Activated CD8-positive, alpha-beta T cell treated with anti-CD3 and anti-CD28 coated beads, Interleukin-2, amount 10 ng/mL, durations not matched to agents 7 days and 5 days (primary cell): ENCODE data around the gene SARS2. TPM values are rescaled to one million over a fixed set of nuclear protein-coding genes. Genes with fewer than 3 reads are reported as not detected.

Source experiments
- ATAC-seq: fragments of 150-1000 bp; cut with Tn5 transposase; one replicate; pipeline ENCODE4 v1.10.0; 2021; ENCODE audit warnings: moderate library complexity
- CTCF ChIA-PET: fragments of 350-600 bp; sonication (Branson Sonifier 250); formaldehyde crosslinking; loops from one replicate; lab custom pipeline; 2021; ENCODE audit warnings: antibody characterized with exemption; lab: Charles Lee
- POLR2A ChIA-PET: fragments of 350-600 bp; sonication (Branson Sonifier 250); formaldehyde crosslinking; loops from one replicate; lab custom pipeline; 2021; ENCODE audit warnings: antibody characterized with exemption; lab: Charles Lee
- DNase-seq: peaks from one replicate; pipeline ENCODE4 v3.0.0-alpha.2; 2020
- H3K27ac Mint-ChIP-seq: one replicate; pipeline ENCODE4 v1.8.0; 2021; ENCODE audit warnings: mild to moderate bottlenecking, mixed read lengths
- H3K27me3 Mint-ChIP-seq: one replicate; pipeline ENCODE4 v1.8.0; 2021; ENCODE audit warnings: low read depth, mixed read lengths
- H3K36me3 Mint-ChIP-seq: one replicate; pipeline ENCODE4 v1.8.0; 2021; ENCODE audit warnings: low read depth, mixed read lengths
- H3K4me1 Mint-ChIP-seq: one replicate; pipeline ENCODE4 v1.8.0; 2021; ENCODE audit warnings: low read depth, mixed read lengths
- H3K4me3 Mint-ChIP-seq: one replicate; pipeline ENCODE4 v1.8.0; 2021; ENCODE audit warnings: mild to moderate bottlenecking, mixed read lengths
- H3K9me3 Mint-ChIP-seq: one replicate; pipeline ENCODE4 v1.8.0; 2022; ENCODE audit warnings: mixed read lengths; ENCODE audit not compliant: insufficient read depth
- total RNA-seq, 2 experiments: library from RNA; stranded (reverse); gene quantifications; one replicate each; pipeline ENCODE4 v1.2.3, GENCODE V29; 2021

SARS2 gene
- total RNA-seq, 2 experiments from 2014 or later, result 36.2 to 36.6 TPM

DNA sequence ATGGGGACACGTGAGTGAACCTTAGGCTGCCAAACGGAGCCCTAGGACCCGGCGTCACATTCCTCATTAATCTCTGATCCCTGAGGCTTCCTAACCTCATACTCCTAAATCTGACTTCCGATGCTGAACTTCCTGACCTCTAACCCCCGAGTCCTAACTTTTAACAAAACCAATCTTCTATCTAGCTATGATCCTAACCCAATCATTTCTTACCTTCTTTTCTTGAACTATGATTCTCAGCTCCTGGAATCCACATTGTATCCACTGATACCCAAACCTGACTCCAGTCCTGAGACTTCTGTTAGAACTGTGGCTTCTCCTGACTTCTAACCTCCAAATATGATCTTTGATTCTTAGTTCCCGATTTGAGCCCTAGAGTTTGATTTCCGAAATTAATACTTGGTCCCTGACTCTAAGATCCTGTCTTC, 30.3 kb downstream of the SARS2 start:
- Mint-ChIP-seq H3K4me1 (peaks cover 36% of the 10 kb centered on the region), H3K9me3 (no peaks in the 10 kb centered on the region), H3K27me3 (no peaks in the 10 kb centered on the region), H3K27ac (peak overlapping the region; percentile 95), H3K36me3 (peaks cover 21% of the 10 kb centered on the region), H3K4me3 (peak overlapping the region; percentile 91)
- ChIA-PET CTCF (interaction anchor here (0.9 to 4.0 kb wide), 12 partner anchors 9 to 498 kb away, joined by 3 to 49 read pairs (median 5); partner anchors contain the start of genes EIF3K, FAM98C, MRPS12 and RINL), POLR2A (interaction anchor here (0.7 to 2.4 kb wide), 9 partner anchors 9 to 253 kb away, joined by 3 to 17 read pairs (median 4); partner anchors contain the start of genes ACTN4, MRPS12, RINL and SARS2)
- ATAC-seq (no peak), DNase-seq (no peak)

GRCh38 chr19:38899447-38900201, 30.9 kb downstream of the SARS2 start, which contains the start of the genes NFKBIB and SIRT2:
NFKBIB (plus strand) TSS chr19:38899969; CDS start chr19:38900033, 64 bp downstream.
SIRT2 (minus strand) TSS chr19:38899618; CDS start chr19:38899521, 97 bp downstream.
- CTCF ChIA-PET, result interaction anchor here (1.0 to 4.0 kb wide), 10 partner anchors 10 to 281 kb away, joined by 3 to 49 read pairs (median 5); partner anchors contain the start of genes EIF3K, MRPS12, RINL and SARS2
- Mint-ChIP-seq H3K4me1 (peaks cover 37% of the 10 kb centered on the region), H3K36me3 (peaks cover 17% of the 10 kb centered on the region), H3K9me3 (no peaks in the 10 kb centered on the region), H3K4me3 (peak within 1 kb of the TSS; percentile 91), H3K27ac (peak within 1 kb of the TSS; percentile 95), H3K27me3 (no peaks in the 10 kb centered on the region)
- POLR2A ChIA-PET, result interaction anchor here (0.8 to 2.4 kb wide), 8 partner anchors 10 to 252 kb away, joined by 3 to 17 read pairs (median 4); partner anchors contain the start of genes ACTN4, MRPS12, RINL and SARS2
- DNase-seq (peak; percentile 100), ATAC-seq (peak; percentile 93)

DNA sequence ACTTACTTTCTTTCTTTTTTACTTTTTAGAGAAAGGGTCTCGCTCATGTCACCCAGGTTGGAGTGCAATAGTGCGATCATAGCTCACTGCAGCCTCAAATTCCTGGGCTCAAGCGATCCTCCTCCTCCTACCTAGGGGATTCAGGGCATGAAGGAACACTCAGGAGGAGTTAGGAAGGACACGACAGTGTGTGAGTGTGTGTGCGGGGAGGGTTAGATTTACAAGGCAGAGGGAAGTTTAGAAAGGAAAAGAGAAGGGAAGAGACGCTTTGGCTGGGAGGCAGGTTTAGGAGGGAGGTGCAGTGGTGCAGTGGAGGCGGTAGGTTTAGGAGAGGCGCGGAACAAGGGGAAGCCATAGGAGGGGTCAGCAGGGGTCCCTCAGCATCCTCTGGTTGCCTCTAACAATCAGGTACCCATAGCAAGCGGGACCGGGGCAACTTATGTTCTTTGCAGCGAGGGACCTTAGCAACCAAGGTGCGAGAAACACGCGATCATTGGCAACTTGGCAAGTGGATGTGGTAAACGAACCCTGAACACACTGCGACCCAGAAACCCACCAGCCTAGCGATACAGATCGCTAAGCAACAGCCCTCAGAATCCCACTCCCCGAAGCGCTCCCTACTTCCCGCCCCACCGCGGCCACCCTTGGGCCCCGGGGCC, 31.6 kb downstream of the SARS2 start:
- ATAC-seq (no peak), DNase-seq (peak; percentile 68)
- peaks cover 11% of the 10 kb centered on the region for H3K36me3 Mint-ChIP-seq
- peak overlapping the region; percentile 91 for H3K4me3 Mint-ChIP-seq
- H3K9me3 Mint-ChIP-seq, result no peaks in the 10 kb centered on the region
- peak overlapping the region; percentile 95 for H3K27ac Mint-ChIP-seq
- peaks cover 30% of the 10 kb centered on the region for H3K4me1 Mint-ChIP-seq
- CTCF ChIA-PET, result interaction anchor here (2.6 kb wide), 1 partner anchor 12 kb away, joined by 7 read pairs; no protein-coding TSS in a partner anchor
- POLR2A ChIA-PET, result interaction anchor here (0.6 to 1.2 kb wide), 2 partner anchors 21 to 22 kb away, joined by 3 to 5 read pairs; partner anchors contain the start of gene RINL
- H3K27me3 Mint-ChIP-seq, result no peaks in the 10 kb centered on the region

- ATAC-seq, result no peak
- Mint-ChIP-seq H3K27me3 (no peaks in the 10 kb centered on the region), H3K27ac (no peak overlapping the region), H3K9me3 (no peaks in the 10 kb centered on the region), H3K4me1 (peaks cover 15% of the 10 kb centered on the region), H3K4me3 (no peak overlapping the region), H3K36me3 (no peaks in the 10 kb centered on the region)
- DNase-seq, result no peak
- ChIA-PET POLR2A (interaction anchor here (0.6 kb wide), 1 partner anchor 495 kb away, joined by 5 read pairs; no protein-coding TSS in a partner anchor), CTCF (interaction anchor here (0.9 to 2.7 kb wide), 3 partner anchors 8 to 492 kb away, joined by 3 to 7 read pairs (median 7); partner anchors contain the start of genes FAM98C, MRPS12 and SARS2)
Measured at GRCh38 chr19:38894968-38895367, 35.6 kb downstream of the SARS2 start.

DNA sequence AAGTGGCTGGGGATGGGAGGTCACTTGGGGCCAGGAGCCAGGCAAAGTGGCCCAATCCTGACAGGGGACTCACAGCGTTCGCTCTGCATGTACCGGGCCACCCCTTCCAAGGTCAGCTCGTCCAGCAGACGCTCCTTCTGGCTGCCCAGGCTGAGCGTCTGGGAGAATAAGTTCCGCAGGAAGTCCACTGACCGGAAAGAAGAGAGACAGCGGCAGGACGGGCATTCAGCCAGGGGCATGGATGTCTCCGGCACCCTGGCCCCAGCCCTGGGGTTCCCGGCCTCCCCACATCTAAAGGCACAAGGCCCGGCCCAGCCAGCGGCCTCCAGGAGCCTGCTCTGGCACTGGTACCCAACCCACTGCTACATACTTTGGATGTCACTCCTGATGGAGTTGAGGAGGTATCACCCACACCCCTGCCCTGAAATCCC, 37.2 kb downstream of the SARS2 start:
- H3K27ac Mint-ChIP-seq, result no peak overlapping the region
- no peaks in the 10 kb centered on the region for H3K27me3 Mint-ChIP-seq
- ATAC-seq (no peak), DNase-seq (no peak)
- H3K4me3 Mint-ChIP-seq, result no peak overlapping the region
- H3K9me3 Mint-ChIP-seq, result no peaks in the 10 kb centered on the region
- POLR2A ChIA-PET, result interaction anchor here (1.0 kb wide), 1 partner anchor 61 kb away, joined by 4 read pairs; the partner anchor contains the start of gene ECH1
- H3K4me1 Mint-ChIP-seq, result peaks cover 8% of the 10 kb centered on the region
- CTCF ChIA-PET, result interaction anchor here (0.8 to 2.7 kb wide), 3 partner anchors 34 to 491 kb away, joined by 3 to 7 read pairs (median 3); partner anchors contain the start of genes FAM98C, MRPS12 and SARS2
- peaks cover 11% of the 10 kb centered on the region for H3K36me3 Mint-ChIP-seq

DNA sequence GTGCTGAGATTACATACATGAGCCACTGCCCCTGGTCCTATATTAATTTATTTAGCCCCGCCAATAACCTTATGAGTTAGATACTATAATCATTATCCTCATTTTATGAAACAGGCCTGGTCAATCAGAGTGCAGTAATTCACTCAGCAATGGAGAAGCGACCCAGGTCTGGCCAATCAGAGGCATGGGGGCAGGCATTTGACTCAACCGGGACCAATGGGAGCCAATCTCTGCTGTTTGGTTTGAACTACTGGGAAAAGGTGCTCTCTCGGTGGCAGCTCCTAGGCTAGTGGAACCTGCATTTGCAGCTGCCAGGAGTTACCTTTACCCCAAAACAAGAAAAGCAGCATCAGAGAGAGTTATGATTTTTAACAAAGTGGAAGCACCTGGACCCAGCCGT, 37.7 kb downstream of the SARS2 start:
- no peak overlapping the region for H3K27ac Mint-ChIP-seq
- DNase-seq, result no peak
- no peak overlapping the region for H3K4me3 Mint-ChIP-seq
- peaks cover 13% of the 10 kb centered on the region for H3K36me3 Mint-ChIP-seq
- H3K27me3 Mint-ChIP-seq, result no peaks in the 10 kb centered on the region
- no peaks in the 10 kb centered on the region for H3K9me3 Mint-ChIP-seq
- ChIA-PET CTCF (interaction anchor here (1.2 to 3.9 kb wide), 3 partner anchors 14 to 38 kb away, joined by 3 to 12 read pairs (median 7); partner anchors contain the start of genes MRPS12, RINL and SARS2), POLR2A (interaction anchor here (1.0 kb wide), 1 partner anchor 61 kb away, joined by 4 read pairs; the partner anchor contains the start of gene ECH1)
- peaks cover 4% of the 10 kb centered on the region for H3K4me1 Mint-ChIP-seq
- no peak for ATAC-seq

DNA sequence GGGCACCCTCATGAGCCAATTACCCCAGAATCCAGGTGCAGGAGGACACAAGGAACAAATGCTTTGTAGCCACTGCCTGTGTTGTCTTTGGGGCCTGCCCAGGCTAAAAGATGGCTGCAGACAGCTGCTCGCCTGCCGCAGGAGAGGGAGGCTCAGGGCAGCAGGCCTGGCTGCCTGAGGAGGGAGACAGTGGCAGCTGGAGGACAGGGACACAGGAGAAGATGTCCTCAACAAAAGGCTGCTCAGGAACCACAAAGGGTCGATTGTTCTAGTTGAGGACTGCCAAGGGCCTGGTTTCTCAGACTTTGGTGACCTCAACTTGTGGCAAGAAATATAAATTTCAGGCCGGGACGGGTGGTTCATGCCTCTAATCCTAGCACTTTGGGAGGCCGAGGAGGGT, 38.8 kb downstream of the SARS2 start:
- Mint-ChIP-seq H3K4me1 (peaks cover 4% of the 10 kb centered on the region), H3K27ac (no peak overlapping the region), H3K36me3 (peaks cover 13% of the 10 kb centered on the region), H3K9me3 (no peaks in the 10 kb centered on the region), H3K4me3 (no peak overlapping the region), H3K27me3 (no peaks in the 10 kb centered on the region)
- no peak for DNase-seq
- ChIA-PET POLR2A (no interaction called here), CTCF (interaction anchor here (3.9 kb wide), 1 partner anchor 13 kb away, joined by 12 read pairs; the partner anchor contains the start of gene RINL)
- no peak for ATAC-seq

DNA sequence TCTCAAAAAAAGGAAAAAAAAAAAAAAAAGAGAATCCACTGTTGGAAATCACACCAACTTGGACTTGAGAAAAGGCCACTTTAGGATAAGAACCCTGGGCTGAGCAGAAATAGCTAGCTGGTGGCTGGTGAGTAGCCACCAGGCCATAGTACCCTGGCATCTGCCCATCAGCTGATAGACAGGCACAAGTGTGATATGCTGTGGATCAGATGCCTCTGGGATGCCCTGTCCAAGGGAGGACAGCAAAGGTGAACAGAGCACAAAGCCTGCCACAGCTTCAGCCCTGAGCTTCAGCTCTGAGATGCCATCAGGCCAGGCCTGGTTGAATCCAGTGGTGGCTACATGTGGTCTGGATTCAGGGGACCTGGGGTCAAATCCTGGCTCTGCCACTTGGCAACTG, 39.9 kb downstream of the SARS2 start:
- CTCF ChIA-PET, result interaction anchor here (3.9 kb wide), 1 partner anchor 12 kb away, joined by 12 read pairs; the partner anchor contains the start of gene RINL
- no peak for DNase-seq
- Mint-ChIP-seq H3K4me3 (no peak overlapping the region), H3K9me3 (no peaks in the 10 kb centered on the region), H3K27ac (no peak overlapping the region), H3K27me3 (no peaks in the 10 kb centered on the region), H3K4me1 (peaks cover 4% of the 10 kb centered on the region), H3K36me3 (peaks cover 13% of the 10 kb centered on the region)
- POLR2A ChIA-PET, result no interaction called here
- ATAC-seq, result no peak

DNA sequence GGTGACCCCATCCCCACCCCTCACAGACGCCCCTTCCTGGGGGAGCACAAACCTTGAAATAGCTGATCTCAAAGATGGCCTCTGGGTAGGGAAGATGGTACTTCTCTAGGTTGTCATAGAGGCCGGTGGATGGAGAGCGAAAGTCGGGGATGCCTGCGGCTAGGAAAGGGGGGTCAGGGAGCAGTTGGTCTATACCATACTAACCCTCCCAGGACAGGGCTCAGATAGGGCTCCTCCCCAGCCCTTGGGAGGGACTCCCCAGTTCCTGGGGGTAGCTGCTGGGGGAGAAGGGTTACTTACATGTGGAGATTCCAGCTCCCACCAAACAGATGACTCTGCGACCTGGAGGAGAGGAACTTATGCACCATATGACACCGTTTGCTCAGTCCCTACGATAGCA, 40.8 kb downstream of the SARS2 start:
- no peaks in the 10 kb centered on the region for H3K27me3 Mint-ChIP-seq
- CTCF ChIA-PET, result interaction anchor here (0.9 to 3.9 kb wide), 2 partner anchors 11 to 23 kb away, joined by 3 to 12 read pairs; partner anchors contain the start of gene RINL
- H3K36me3 Mint-ChIP-seq, result peaks cover 13% of the 10 kb centered on the region
- DNase-seq, result no peak
- H3K9me3 Mint-ChIP-seq, result no peaks in the 10 kb centered on the region
- no peak overlapping the region for H3K4me3 Mint-ChIP-seq
- ATAC-seq, result no peak
- no peak overlapping the region for H3K27ac Mint-ChIP-seq
- POLR2A ChIA-PET, result interaction anchor here (0.9 kb wide), 1 partner anchor 11 kb away, joined by 3 read pairs; no protein-coding TSS in a partner anchor
- H3K4me1 Mint-ChIP-seq, result peaks cover 4% of the 10 kb centered on the region

DNA sequence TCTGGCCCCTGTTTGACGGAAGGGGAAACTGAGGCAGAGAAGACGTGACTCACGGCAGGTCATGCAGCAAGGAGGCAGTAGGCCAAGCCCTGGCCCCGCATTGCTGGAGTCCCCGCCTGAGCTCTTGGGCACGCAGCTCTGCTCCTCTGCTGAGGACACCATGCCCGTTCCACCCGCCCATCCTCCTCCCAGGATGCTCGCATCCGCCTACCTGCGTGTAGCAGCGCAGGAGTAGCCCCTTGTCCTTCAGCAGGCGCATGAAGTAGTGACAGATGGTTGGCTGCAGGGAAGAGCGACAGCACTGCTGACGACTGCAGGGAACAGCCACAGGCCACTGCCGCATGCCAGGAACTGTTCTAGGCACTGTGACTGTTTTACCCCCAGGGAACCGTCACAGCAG, 41.7 kb downstream of the SARS2 start:
- H3K27ac Mint-ChIP-seq, result no peak overlapping the region
- ATAC-seq (no peak), DNase-seq (no peak)
- peaks cover 2% of the 10 kb centered on the region for H3K4me1 Mint-ChIP-seq
- no peak overlapping the region for H3K4me3 Mint-ChIP-seq
- CTCF ChIA-PET, result interaction anchor here (0.9 to 3.9 kb wide), 8 partner anchors 10 to 486 kb away, joined by 3 to 22 read pairs (median 12); partner anchors contain the start of genes FAM98C, MRPS12, NFKBIB and RINL
- H3K9me3 Mint-ChIP-seq, result no peaks in the 10 kb centered on the region
- no peaks in the 10 kb centered on the region for H3K27me3 Mint-ChIP-seq
- POLR2A ChIA-PET, result interaction anchor here (0.9 to 1.7 kb wide), 2 partner anchors 10 kb away, joined by 3 to 8 read pairs; partner anchors contain the start of gene RINL
- peaks cover 13% of the 10 kb centered on the region for H3K36me3 Mint-ChIP-seq
